BE2C (cell line): Measurements from ENCODE around the gene OVOL2. TPM values are rescaled to one million over a fixed set of nuclear protein-coding genes. Genes with fewer than 3 reads are reported as not detected.
"Not testable (repeated sequence)": the region's sequence is repeated elsewhere in the genome, so short reads cannot be mapped to it uniquely, and the experiment has no call there.

Source experiments
- DNase-seq: peaks from one replicate; pipeline ENCODE4 v3.0.0-alpha.2; 2020
- H3K27me3 ChIP-seq: fragments of 250-450 bp; sonication (Bioruptor Pico); 2 replicates; pipeline ENCODE4 v1.5.1; 2020; ENCODE audit warnings: mild to moderate bottlenecking
- H3K36me3 ChIP-seq: fragments of 250-450 bp; sonication (Bioruptor Pico); 2 replicates; pipeline ENCODE4 v1.5.1; 2020; ENCODE audit warnings: mild to moderate bottlenecking
- H3K4me1 ChIP-seq: fragments of 250-450 bp; sonication (Bioruptor Pico); 2 replicates; pipeline ENCODE4 v1.5.1; 2020
- H3K4me3 ChIP-seq: 2 replicates; pipeline ENCODE4 v1.5.1; 2011; ENCODE audit warnings: low read depth, low read length
- H3K9me3 ChIP-seq: fragments of 250-450 bp; sonication (Bioruptor Pico); 2 replicates; pipeline ENCODE4 v1.5.1; 2020
- polyA plus RNA-seq: library from polyadenylated mRNA; unstranded; fragments of >200 nt; gene quantifications from one replicate; pipeline ENCODE4 v1.2.1, GENCODE V29; 2012; ENCODE audit warnings: low read depth, missing spikeins; ENCODE audit not compliant: insufficient read length, insufficient read depth
- TF ChIP-seq, protein P1 (sequence below): IDR thresholded peaks from 2 replicates; pipeline ENCODE4 v1.5.1; 2012; ENCODE audit warnings: mild to moderate bottlenecking, low read depth, low read length

The OVOL2 gene
- not detected for polyA plus RNA-seq

DNA sequence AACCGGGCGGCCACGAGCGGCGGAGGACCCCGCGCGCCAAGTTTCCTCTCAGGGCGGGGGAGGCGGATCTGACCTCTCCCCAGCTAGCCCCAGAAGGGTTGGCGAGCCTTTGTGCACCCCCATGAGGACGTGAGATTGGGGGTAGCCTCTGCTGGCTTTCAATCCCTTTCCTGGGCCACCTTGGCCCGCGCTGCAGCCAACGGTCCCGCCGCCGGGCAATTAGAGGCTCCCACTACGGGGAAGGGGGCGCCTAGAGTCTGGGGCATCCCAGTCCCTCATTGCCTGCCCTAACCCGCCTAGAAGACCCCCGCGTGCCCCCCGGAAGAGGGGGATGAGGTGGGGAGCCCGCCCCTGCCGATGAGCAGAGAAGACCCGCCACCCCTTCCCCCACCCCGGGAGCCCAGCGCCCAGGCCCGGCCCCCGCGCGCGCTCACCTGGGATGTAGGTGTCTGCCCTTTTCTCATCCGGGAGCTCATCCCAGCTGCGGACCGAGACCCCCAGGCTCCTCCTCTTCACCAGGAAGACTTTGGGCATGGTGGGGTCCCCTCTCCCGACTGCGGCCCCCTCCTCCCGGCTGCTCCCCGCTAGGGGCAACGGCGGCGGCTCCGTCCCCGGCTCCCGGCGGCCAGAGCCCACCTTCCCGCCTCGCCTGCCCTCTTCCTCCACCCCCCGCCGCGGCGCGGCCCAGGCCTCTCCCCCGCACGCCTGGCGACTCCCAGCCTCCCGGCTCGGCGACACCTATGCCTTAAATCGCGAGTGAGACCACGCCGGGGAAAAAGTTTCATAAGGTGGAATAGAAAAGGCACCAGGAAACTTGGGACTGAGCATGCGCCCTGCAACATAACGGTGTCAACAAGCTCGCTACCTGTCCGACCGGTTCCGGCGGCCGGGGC, at the start of gene OVOL2:
TSS of gene OVOL2 (minus strand) at position 816 of the 893 bp plus-strand sequence. CDS start at position 534, 282 bp downstream.
- Histone ChIP-seq H3K4me3 (no peak within 1 kb of the TSS), H3K9me3 (no peaks in the 10 kb centered on the region), H3K36me3 (no peaks in the 10 kb centered on the region), H3K27me3 (peaks cover 93% of the 10 kb centered on the region), H3K4me1 (no peaks in the 10 kb centered on the region)
- no peak for DNase-seq
- TF ChIP-seq, protein P1, sequence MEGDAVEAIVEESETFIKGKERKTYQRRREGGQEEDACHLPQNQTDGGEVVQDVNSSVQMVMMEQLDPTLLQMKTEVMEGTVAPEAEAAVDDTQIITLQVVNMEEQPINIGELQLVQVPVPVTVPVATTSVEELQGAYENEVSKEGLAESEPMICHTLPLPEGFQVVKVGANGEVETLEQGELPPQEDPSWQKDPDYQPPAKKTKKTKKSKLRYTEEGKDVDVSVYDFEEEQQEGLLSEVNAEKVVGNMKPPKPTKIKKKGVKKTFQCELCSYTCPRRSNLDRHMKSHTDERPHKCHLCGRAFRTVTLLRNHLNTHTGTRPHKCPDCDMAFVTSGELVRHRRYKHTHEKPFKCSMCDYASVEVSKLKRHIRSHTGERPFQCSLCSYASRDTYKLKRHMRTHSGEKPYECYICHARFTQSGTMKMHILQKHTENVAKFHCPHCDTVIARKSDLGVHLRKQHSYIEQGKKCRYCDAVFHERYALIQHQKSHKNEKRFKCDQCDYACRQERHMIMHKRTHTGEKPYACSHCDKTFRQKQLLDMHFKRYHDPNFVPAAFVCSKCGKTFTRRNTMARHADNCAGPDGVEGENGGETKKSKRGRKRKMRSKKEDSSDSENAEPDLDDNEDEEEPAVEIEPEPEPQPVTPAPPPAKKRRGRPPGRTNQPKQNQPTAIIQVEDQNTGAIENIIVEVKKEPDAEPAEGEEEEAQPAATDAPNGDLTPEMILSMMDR, result no peak

DNA sequence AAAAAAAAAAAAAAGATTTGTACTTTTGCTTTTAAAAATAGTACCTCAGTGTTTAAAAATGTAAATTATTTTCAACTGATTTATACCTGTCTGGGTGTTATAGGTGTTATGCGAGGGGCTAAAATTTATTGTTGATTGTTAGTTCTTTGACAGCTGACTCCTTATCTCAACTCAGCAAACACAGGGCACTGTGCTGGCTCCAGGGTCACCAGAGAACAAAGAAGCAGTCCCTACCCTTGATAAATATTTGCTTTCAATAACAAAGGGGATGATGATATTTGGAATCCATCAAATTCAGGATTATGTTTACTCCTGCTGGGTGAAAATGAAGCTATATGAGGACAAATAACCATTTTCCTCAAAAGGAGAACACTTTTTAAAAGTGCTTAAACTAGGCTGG, 45.8 kb upstream of the OVOL2 start:
- TF ChIP-seq, protein P1, result no peak
- Histone ChIP-seq H3K4me1 (no peaks in the 10 kb centered on the region), H3K4me3 (no peak overlapping the region), H3K27me3 (peaks cover 5% of the 10 kb centered on the region; the same call in 1 of the 2 replicates), H3K9me3 (no peaks in the 10 kb centered on the region), H3K36me3 (no peaks in the 10 kb centered on the region)
- no peak for DNase-seq

DNA sequence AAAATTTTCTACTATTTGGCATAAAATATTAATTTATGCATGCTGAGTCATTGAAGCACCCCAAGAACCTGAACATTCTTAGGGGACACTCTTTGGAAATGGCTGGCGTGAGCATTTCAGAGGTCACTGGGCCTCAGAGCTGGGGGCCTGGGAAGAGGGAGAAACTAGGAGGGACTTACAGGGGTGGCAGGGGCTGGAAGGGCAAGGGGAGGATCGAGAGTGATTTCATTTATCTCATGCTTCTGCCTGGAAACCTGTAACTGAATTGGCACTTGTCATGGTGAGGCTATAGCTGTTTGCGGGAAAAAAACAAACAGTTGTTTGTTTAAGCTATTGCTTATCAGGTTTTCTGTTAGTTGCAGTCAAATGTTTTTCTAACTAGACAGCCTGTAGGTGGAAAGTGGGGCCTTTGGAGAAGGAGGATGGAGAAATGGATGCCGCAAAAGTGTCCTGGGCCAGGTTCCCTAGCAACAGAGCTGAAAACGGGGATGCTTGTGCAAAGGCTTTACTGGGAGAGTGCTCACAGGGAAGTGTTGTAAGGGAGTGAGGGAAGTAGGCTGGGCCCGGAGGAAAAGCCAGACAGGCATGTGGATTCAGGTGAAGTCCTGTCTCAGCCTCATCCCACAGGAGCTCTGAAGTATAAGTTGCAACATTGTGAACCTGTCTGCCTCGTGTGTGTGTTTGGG, 43.6 kb upstream of the OVOL2 start:
- TF ChIP-seq, protein P1, result no peak
- Histone ChIP-seq H3K4me3 (no peak overlapping the region), H3K27me3 (peaks cover 5% of the 10 kb centered on the region; the same call in 1 of the 2 replicates), H3K36me3 (no peaks in the 10 kb centered on the region), H3K9me3 (no peaks in the 10 kb centered on the region), H3K4me1 (no peaks in the 10 kb centered on the region)
- DNase-seq, result no peak

DNA sequence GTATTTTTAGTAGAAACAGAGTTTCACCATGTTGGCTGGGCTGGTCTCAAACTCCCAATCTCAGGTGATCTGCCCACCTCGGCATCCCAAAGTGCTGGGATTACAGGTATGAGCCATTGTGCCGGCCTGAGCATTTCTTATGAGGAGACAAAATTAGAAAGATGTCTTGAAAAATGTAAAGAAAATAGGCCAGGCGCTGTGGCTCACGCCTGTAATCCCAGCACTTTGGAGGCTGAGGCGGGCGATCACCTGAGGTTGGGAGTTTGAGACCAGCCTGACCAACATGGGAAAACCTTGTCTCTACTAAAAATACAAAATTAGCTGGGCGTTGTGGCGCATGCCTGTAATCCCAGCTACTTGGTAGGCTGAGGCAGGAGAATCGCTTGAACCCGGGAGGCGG, 42.9 kb upstream of the OVOL2 start:
- not testable (repeated sequence) for H3K36me3 ChIP-seq, H3K9me3 ChIP-seq, DNase-seq, H3K4me1 ChIP-seq, H3K27me3 ChIP-seq, H3K4me3 ChIP-seq

DNA sequence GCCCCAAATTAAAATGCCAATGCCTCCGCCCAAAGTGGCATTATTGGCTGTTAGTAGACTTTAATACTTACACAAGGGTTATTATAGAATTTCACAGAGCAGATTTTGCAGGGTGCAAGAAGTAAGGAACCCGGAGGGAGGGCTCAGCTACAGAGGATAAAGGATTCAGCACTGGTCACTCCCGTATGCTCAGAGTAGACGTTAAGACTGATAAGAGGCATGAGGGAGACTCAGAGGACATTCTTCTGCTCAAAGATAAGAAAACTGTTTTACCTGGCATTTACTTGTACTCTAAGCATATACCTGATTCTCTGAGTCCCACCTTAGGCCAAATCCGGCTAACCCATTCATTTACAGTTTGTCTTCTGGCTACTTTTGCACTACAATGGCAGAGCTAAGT, 36.5 kb upstream of the OVOL2 start:
- Histone ChIP-seq H3K27me3 (peaks cover 35% of the 10 kb centered on the region), H3K4me1 (no peaks in the 10 kb centered on the region), H3K9me3 (no peaks in the 10 kb centered on the region), H3K36me3 (no peaks in the 10 kb centered on the region), H3K4me3 (no peak overlapping the region)
- no peak for DNase-seq
- TF ChIP-seq, protein P1, result no peak

DNA sequence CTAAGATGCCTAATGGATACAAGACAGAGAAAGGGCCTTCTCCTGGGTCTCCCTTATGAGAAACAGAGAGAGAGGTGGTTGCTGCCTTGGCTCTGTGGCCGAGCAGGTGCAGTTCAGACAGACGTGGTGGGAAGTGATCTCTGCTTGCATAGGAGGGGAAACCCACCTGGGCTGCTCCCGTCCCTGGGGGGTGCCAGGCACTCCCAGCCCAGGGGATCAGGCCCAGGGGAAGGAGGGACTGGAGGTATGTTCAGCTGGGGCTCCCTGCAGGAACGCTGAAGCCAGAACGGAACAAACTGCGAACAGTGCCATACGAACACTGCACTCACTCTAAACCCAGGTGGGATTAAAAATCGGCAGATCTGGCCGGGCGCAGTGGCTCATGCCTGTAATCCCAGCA, 35.7 kb upstream of the OVOL2 start:
- no peaks in the 10 kb centered on the region for H3K9me3 ChIP-seq
- DNase-seq, result no peak
- H3K4me3 ChIP-seq, result no peak overlapping the region
- no peaks in the 10 kb centered on the region for H3K36me3 ChIP-seq
- H3K27me3 ChIP-seq, result peaks cover 35% of the 10 kb centered on the region
- TF ChIP-seq, protein P1, result no peak
- no peaks in the 10 kb centered on the region for H3K4me1 ChIP-seq
